ENCODE results near the gene HIPK2.

HIPK2 gene

GRCh38 chr7:139643951-139644585, 133.7 kb downstream of the HIPK2 start:
- Histone ChIP-seq H3F3A (ENCODE audit: low read depth) (no peaks in the 10 kb centered on the region), H2AFZ (ENCODE audit: low read length) (no peak overlapping the region), H3K9ac (ENCODE audit: low read depth, low read length, poor library complexity, severe bottlenecking) (no peak overlapping the region), H3K9me2 (replicated peaks; ENCODE audit: low read depth, low read length) (no peaks in the 10 kb centered on the region), H3K9me3 (ENCODE audit: insufficient read depth, low read depth, low read length) (no peaks in the 10 kb centered on the region), H3K4me2 (ENCODE audit: low read depth, low read length, poor library complexity, severe bottlenecking) (no peak overlapping the region), H4K20me1 (ENCODE audit: insufficient read depth, low read length, poor library complexity, severe bottlenecking) (no peaks in the 10 kb centered on the region), H3K79me2 (ENCODE audit: insufficient read depth, low read length) (no peaks in the 10 kb centered on the region), H3K4me3 (ENCODE audit: low read length, poor library complexity, severe bottlenecking) (no peak overlapping the region), H3K27me3 (ENCODE audit: insufficient read depth, low read length, poor library complexity, severe bottlenecking) (no peaks in the 10 kb centered on the region), H3K4me1 (ENCODE audit: insufficient read depth, low read length, poor library complexity, severe bottlenecking) (no peaks in the 10 kb centered on the region), H3K36me3 (ENCODE audit: insufficient read depth, low read length) (no peaks in the 10 kb centered on the region)
- TF ChIP-seq CTCF (conservative IDR thresholded peaks at IDR 0.05; ENCODE audit: low read length) = no peak
- TF ChIP-seq EZH2phosphoT487 (IDR thresholded peaks at IDR 0.05; ENCODE audit: borderline replicate concordance) = no peak

GRCh38 chr7:139642283-139642682, 135.5 kb downstream of the HIPK2 start:
- TF ChIP-seq CTCF (conservative IDR thresholded peaks at IDR 0.05; ENCODE audit: low read length) (no peak), EZH2phosphoT487 (IDR thresholded peaks at IDR 0.05; ENCODE audit: borderline replicate concordance) (no peak)
- no peaks in the 10 kb centered on the region for H3K36me3 ChIP-seq (ENCODE audit: insufficient read depth, low read length)
- no peak overlapping the region for H3K4me3 ChIP-seq (ENCODE audit: low read length, poor library complexity, severe bottlenecking)
- no peak overlapping the region for H3K4me2 ChIP-seq (ENCODE audit: low read depth, low read length, poor library complexity, severe bottlenecking)
- H3K27me3 ChIP-seq (ENCODE audit: insufficient read depth, low read length, poor library complexity, severe bottlenecking) = no peaks in the 10 kb centered on the region
- H4K20me1 ChIP-seq (ENCODE audit: insufficient read depth, low read length, poor library complexity, severe bottlenecking) = no peaks in the 10 kb centered on the region
- H3K4me1 ChIP-seq (ENCODE audit: insufficient read depth, low read length, poor library complexity, severe bottlenecking) = peaks cover 11% of the 10 kb centered on the region
- H3K9me3 ChIP-seq (ENCODE audit: insufficient read depth, low read depth, low read length) = no peaks in the 10 kb centered on the region
- H3K79me2 ChIP-seq (ENCODE audit: insufficient read depth, low read length) = no peaks in the 10 kb centered on the region
- no peaks in the 10 kb centered on the region for H3F3A ChIP-seq (ENCODE audit: low read depth)
- H3K9ac ChIP-seq (ENCODE audit: low read depth, low read length, poor library complexity, severe bottlenecking) = no peak overlapping the region
- no peaks in the 10 kb centered on the region for H3K9me2 ChIP-seq (replicated peaks; ENCODE audit: low read depth, low read length)
- no peak overlapping the region for H2AFZ ChIP-seq (ENCODE audit: low read length)

GRCh38 chr7:139641337-139641992, 136.3 kb downstream of the HIPK2 start:
- Histone ChIP-seq H4K20me1 (ENCODE audit: insufficient read depth, low read length, poor library complexity, severe bottlenecking) (no peaks in the 10 kb centered on the region), H3K4me1 (ENCODE audit: insufficient read depth, low read length, poor library complexity, severe bottlenecking) (peaks cover 19% of the 10 kb centered on the region), H3K9ac (ENCODE audit: low read depth, low read length, poor library complexity, severe bottlenecking) (no peak overlapping the region), H3K79me2 (ENCODE audit: insufficient read depth, low read length) (no peaks in the 10 kb centered on the region), H3K4me2 (ENCODE audit: low read depth, low read length, poor library complexity, severe bottlenecking) (no peak overlapping the region), H3K4me3 (ENCODE audit: low read length, poor library complexity, severe bottlenecking) (no peak overlapping the region), H3F3A (ENCODE audit: low read depth) (no peaks in the 10 kb centered on the region), H3K9me3 (ENCODE audit: insufficient read depth, low read depth, low read length) (no peaks in the 10 kb centered on the region), H2AFZ (ENCODE audit: low read length) (no peak overlapping the region), H3K27me3 (ENCODE audit: insufficient read depth, low read length, poor library complexity, severe bottlenecking) (no peaks in the 10 kb centered on the region), H3K9me2 (replicated peaks; ENCODE audit: low read depth, low read length) (no peaks in the 10 kb centered on the region), H3K36me3 (ENCODE audit: insufficient read depth, low read length) (no peaks in the 10 kb centered on the region)
- TF ChIP-seq CTCF (conservative IDR thresholded peaks at IDR 0.05; ENCODE audit: low read length) = no peak
- TF ChIP-seq EZH2phosphoT487 (IDR thresholded peaks at IDR 0.05; ENCODE audit: borderline replicate concordance) = no peak
